G401 (cell line): Measurements from ENCODE around the gene DCUN1D3. TPM values are rescaled to one million over a fixed set of nuclear protein-coding genes. Genes with fewer than 3 reads are reported as not detected.
A peak's percentile ranks its signal among the peaks of the same experiment; 100 is the strongest.
"Not testable (repeated sequence)": the region's sequence is repeated elsewhere in the genome, so short reads cannot be mapped to it uniquely, and the experiment has no call there.

Source experiments
- DNase-seq: peaks from one replicate; pipeline ENCODE4 v3.0.0-alpha.2; 2015; ENCODE audit warnings: low spot score
- in situ Hi-C: cut with HindIII; loops from 2 replicates; pipeline ENCODE4 v1.10.0; 2016; ENCODE audit warnings: low sequenced_read_pairs, mixed read lengths
- total RNA-seq: library from RNA; depleted of rRNA; stranded (reverse); fragments of >200 nt; shearing (Covaris generic); gene quantifications from 2 replicates; pipeline ENCODE4 v1.2.3, GENCODE V29; 2014

Gene DCUN1D3
- total RNA-seq, 1 experiment from 2014 or later, result 8.6 TPM

DNA sequence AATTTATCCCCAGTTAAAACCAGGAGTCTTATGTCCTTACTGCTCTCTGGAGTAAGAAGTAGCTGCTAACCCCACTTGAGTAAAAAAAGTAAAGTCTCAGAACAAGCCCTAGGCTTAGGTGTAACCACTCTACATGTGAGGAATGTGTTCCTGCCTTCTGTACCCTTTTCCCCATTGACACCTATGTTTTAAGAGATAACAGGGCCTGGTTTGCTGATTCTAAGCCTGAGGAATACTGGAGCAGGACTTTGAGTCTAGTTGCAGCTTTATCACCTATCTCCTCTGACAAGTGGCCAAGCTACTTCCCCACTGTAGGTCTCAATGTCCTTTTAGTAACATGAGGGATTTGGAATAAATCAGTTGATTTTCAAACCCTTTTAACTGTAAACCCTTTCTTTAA is 53.6 kb downstream of the DCUN1D3 start:
- in situ Hi-C loops, result no loop called here
- no peak for DNase-seq

DNA sequence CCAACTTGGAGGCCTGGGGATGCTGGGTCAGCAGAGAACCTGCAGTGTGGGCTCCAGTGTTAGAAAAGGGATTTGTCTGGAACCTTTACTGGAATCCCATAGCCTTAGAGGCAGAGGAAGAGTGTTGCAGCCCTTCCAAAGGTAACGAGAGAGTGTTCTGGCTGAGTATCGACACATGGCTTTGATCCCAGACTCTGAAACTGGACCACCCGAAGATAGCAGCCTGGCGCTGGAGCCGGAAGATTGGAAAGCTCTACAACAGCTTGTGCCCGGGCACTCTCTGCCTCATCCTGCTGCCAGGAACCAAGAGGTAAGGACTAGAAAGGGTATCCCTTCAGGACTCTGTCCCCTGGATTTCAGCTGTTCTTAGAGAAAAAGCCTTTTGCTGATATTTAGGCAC is 54.1 kb downstream of the DCUN1D3 start:
- in situ Hi-C loops, result no loop called here
- DNase-seq, result peak; percentile 90

DNA sequence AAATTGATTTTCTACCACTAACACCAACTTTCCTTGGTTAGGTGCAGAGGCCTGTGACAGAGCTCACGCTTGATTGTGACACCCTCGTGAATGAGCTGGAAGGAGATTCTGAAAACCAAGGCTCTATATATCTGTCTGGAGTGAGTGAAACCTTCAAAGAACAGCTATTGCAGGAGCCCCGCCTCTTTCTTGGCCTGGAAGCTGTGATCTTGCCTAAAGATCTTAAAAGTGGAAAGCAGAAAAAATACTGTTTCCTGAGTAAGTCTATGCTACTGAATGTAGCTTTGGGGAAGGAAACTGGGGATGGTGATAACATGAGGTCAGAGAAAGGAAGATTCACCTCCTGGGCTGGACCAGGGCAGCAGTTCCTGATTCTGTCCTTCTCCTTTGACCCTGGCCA is 55.6 kb downstream of the DCUN1D3 start:
- no peak for DNase-seq
- in situ Hi-C loops, result no loop called here

DNA sequence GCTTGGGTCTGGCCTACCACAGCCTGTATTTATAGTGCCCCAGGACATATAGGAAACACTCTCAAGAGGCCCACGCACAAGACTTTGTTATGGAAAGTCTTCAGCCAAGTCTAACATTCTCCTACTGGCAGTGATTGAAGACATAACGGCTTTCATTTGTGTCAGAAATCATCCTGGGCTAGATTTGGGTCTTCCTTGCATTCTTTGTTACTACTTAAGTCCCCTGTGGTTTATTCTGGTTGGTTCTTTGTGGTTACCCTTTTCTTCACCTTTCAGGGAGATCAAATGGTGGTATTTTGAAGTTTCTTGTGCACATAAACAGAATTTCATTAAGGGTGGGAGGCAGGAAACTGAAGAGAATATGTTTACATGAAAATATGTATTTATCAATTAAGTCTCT is 56.1 kb downstream of the DCUN1D3 start:
- in situ Hi-C loops, result no loop called here
- no peak for DNase-seq

DNA sequence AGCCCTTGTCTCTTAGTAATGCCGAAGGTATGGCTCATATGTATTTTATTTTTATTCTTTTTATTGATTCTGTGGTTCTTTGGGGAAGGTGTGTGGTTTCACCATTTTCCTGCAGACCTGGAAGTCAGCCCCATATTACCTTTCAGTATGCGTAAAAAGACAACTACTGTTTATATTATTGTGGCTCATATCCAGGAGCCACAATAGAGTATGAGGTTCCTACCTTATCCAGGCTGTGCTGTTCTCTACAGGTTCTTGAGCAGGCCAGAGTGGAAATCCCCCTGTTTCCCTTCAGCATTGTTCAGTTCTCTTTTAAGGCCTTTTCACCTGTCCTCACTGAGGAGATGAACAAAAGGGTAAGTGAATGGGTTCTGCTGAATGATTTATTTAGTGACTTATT is 60.7 kb downstream of the DCUN1D3 start:
- in situ Hi-C loops, result no loop called here
- no peak for DNase-seq

DNA sequence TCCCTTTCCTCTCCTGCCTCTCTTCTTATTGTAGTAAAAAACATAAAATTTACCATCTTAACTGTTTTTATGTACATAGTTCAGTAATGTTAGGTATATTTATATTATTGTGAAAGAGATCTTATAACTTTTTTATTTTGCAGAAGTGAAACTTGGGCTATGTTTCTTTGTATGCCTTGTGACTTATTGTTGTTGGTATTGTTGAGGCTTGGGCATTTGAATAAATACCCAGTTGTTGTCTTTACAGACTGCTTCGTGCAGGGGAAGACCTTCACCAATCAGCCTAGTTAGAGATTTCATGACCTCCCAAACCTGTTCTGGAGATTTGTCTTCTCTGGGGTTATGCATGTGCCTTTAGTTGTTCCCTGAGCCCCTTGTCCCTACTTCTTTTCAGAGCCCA is 61.9 kb downstream of the DCUN1D3 start:
- DNase-seq, result no peak

DNA sequence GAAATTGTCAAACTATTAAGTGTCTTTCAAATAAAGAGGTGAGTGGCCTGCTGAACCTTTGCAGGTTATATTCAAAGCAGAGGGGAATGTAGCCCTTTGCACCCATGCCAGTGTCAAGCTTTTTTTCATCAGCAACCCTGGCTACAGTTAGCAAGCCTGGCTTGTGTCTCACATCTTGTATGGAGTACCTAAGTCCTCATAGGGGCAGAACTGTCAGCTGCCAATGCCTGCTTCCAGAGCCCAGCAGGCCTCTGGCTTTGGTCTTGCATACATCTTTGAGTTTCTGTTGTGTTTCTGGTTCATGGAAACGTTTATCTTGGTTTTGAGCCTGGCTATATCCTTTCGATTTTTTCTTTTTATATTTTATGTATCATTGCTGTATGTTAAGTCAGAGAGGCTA is 67.1 kb downstream of the DCUN1D3 start:
- peak; percentile 96 for DNase-seq
- in situ Hi-C loops, result no loop called here

More for the DNA sequence above, 61.9 kb downstream of the DCUN1D3 start:
- in situ Hi-C loops, result no loop called here

DNA sequence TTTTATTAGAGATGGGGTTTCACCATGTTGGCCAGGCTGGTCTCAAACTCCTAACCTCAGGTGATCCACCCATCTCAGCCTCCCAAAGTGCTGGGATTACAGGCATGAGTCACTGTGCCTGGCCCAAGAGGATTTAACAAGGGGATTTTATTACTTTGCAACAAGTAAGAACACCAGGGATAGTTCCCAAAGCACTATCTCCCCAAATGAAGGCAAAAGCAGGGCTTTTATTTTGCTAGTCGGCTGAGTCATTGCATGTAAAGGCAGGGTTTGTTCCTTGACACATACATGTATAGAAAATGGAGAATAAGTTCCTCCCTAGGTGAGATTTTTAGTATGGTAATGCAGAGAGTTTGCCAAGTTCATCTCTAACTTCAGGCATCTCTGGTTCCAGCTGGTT is 69.8 kb downstream of the DCUN1D3 start:
- DNase-seq, result no peak
- in situ Hi-C loops, result no loop called here

DNA sequence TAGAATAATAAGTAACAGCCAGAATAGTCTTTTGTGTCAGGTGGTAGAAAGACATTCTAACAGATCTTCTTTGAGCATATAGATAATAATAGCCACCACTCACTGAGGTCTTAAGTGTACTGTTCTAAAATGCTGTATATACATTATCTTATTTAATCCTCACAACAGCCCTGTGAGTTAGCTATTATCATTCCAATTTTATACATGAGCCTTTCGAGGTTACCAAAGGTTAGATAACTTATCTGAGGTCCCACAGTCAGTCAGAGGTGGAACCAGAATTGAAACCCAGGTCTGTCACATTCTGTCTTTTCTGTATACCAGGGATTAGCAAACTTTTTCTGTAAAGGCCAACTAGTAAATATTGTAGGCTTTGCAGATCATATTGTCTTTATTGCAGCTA is 70.6 kb downstream of the DCUN1D3 start:
- in situ Hi-C loops, result no loop called here
- no peak for DNase-seq

DNA sequence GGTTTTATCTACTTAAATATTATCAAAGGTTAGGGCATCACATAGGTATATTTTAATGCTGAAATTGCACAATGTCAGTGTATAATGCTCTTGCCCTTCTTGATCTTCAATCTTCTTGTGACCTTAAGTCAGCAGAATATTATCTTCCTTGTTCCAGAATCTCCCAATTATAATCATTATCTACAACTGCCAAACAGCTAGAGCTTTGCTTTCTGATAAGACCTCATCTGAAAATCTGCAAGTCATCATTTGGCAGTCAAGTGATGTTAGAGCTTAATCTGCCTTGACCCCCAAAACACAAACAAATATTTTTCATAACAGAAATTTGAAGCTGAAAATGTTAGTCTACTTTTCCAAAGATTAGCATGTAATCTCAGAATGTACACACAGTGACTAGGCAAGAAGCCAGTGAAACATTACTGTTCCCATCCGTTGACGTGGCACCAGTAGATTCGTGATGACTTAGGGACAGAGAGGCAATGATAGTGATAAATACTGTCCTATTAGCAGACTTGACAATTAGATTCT is 74.1 kb downstream of the DCUN1D3 start:
- in situ Hi-C loops, result no loop called here

DNA sequence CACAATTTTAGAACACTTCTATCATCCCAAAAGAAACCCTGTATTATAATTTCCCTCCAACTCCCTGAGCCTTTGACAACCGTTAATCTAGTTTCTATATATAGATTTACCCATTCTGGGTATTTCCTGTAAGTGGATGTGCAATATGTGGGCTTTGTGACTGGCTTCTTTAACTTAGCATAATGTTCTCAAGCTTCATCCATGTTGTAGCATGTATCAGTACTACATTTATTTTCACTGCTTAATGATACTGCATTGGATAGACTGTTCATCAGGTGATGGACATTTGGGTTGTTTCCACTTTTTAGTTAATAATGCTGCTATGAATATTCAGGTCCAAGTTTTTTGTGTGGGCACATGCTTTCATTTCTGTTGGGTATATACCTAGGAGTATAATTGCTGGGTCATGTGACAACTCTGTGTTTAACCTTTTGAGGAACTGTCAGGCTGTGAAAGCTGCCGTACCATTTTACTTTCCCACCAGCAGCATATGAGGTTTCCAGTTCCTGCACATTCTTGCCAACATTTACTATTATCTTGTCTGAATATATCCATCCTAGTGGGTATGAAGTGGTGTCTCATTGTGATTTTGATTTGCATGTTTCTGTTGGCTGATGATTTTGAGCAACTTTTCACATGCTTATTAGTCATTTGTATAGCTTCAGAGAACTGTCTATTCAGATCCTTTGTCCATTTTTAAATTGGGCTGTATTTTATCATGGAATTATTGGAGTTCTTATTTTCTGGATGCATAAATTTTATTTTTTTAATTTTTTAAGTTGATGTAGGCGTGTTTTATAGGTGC is 77.4 kb downstream of the DCUN1D3 start:
- in situ Hi-C loops, result no loop called here
- DNase-seq, result no peak

More for the DNA sequence above, 74.1 kb downstream of the DCUN1D3 start:
- DNase-seq, result no peak

DNA sequence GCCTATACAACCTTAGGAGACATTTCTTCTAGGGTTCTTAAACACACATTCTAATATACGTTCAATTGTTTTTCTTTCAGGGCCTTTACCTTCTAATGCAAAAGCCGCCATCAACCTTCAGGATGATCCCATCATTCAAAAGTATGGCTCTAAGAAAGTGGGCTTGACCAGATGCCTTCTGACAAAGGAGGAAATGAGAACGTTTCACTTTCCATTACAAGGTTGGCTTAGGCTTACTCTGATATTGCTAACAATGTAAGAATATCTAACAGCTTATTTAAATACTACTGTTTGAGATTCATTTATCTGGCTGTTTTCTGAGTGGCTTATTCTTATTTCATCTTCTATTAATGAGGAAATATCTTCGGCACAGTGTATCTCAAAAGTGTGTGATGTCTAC is 78.5 kb downstream of the DCUN1D3 start:
- in situ Hi-C loops, result no loop called here
- no peak for DNase-seq

DNA sequence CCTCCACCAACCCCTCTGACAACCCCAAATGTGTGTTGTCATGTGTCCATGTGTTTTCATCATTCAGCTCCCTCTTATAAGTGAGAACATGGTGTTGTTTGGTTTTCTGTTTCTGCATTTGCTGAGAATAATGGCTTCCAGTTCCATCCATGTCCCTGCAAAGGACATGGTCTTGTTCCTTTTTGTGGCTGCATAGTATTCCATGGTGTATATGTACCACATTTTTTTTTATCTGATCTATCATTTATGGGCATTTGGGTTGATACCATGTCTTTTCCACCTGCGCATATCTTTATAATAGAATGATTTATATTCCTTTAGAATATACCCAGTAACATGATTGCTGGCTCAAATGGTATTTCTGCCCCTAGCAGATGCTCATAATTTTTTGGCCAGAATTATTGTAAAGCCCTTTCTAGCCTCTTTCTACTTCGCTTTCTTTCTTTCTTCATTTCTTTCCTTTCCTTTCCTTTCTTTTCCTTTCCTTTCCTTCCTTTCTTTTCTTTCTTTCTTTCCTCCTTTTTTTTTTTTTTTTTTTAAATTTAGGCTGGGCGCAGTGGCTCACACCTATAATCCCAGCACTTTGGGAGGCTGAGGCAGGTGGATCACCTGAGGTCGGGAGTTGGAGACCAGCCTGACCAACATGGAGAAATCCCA is 81.1 kb downstream of the DCUN1D3 start:
- no peak for DNase-seq
- in situ Hi-C loops, result no loop called here

DNA sequence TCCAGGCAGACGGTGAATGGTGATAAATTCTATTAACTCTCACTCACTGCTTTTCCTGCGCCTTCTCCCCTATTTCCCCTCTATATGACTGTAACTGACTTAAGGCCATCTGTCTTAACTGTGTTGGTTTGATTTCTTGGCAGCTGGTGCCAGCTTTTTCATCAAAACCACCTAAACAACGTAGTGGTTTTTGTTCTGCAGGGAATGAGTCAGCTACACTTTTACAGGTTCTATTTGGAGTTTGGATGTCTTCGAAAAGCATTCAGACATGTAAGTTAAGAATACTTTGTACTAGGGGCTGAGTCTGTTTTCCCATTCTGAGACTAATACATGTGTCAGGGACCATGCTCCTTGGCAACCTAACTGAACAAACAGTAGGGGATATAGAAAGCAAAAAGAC is 85.4 kb downstream of the DCUN1D3 start:
- peak; percentile 8 for DNase-seq
- in situ Hi-C loops, result no loop called here

DNA sequence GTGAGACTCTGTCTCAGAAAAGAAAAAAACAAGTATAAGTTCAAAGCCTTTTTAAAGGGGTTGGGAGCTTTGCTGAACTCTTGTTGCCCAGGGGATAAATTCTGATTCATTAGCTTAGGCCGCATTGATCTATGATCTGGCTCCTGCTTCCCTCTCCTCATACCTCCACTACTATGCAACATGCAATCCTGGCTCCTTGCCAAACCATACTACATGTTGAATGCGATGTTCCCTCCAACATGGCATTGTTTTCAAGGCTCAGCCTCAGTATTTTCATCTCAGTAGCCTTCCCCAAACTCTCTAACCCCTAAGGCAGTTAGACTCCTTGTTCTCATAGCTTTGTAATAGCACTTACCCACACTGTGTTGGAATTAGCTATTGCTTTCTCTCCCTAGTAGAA is 87.6 kb downstream of the DCUN1D3 start:
- no peak for DNase-seq
- in situ Hi-C loops, result no loop called here

DNA sequence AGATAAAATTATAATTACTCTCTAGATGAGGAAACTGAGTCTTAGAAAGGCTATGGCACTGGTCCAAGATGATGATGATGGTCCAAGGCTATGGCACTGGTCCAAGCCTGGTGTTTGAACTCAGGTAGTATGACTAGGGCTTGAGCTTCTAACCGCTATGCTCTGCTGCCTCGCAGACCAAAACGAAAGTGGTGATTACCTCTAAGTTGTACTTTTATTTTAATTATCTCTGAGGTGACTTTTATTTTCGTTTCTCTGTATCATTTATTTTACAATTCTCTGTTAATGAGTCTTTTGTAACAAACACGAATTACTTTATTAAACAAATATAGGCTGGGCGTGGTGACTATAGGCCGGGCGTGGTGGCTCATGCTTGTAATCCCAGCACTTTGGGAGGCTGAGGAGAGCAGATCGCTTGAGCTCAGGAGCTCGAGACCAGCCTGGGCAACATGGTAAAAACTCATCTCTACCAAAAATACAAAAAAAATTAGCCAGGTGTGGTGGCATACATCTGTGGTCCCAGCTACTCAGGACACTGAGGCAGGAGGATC is 88.2 kb downstream of the DCUN1D3 start:
- in situ Hi-C loops, result no loop called here

DNA sequence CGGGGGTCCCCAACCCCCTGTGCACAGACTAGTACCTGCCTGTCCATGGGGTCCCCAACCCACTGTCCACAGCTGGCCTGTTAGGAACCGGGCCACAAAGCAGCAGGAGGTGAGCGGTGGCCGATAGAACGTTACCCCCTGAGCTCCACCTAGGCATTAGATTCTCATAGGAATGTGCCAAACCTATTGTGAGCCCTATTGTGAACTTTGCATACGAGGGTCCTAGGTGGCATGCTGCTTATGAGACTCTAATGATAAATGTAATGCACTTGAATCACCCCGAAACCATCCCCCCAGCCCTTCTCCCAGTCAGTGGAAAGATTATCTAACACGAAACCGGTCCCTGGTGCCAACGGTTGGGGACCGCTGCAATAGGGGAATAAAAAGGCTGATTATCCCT is 92.3 kb downstream of the DCUN1D3 start:
- DNase-seq, result no peak
- in situ Hi-C loops, result no loop called here

More for the DNA sequence above, 88.2 kb downstream of the DCUN1D3 start:
- no peak for DNase-seq

DNA sequence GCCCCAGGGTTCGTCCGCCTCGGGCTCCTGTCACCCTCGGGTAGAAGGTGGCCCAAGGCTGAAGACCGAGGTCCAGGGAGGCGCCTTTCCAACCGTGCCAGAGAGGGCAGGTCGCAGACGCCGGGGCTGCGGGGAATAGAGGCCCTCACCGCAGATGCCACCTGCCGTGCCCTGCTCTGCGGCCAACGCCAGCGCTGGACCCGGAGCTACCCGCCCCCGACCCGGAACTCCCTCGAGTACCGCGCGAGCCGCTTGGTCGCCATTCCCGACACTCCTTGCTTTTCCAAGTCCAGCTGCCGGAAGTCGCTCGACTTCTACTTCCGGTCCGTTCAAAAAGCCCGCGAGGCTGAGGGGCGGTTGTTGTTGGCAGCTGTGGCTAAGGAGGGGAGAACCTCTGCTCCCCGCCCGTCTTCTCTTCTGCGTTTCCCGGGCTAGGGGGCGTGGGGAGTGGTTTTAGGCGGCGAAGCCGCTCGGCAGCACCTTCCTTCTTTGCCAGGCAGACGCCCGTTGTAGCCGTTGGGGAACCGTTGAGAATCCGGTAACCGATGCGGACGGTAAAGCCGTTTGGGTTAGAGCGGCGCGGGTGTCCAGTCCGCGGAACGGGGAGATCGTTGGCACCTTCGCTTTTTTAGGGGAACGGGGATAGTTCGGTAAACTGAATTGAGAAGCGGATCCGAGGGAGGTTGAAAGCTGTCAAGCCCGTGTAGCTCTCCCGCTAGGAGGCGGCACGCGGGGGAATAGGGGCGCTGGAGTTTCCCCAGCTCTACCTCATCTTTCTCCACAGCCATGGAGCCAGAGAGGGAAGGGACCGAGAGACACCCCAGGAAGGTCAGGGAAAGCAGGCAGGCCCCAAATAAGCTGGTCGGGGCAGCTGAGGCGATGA is 93.7 kb downstream of the DCUN1D3 start, which contains the start of the genes ERI2 and REXO5:
ERI2 (minus strand) TSS at position 305 of the 883 bp plus-strand sequence; CDS start at position 263, 42 bp downstream.
REXO5 (plus strand) TSS at position 360 of the 883 bp plus-strand sequence; CDS start at position 787, 427 bp downstream.
- DNase-seq, result peak; percentile 92
- in situ Hi-C loops, result no loop called here

DNA sequence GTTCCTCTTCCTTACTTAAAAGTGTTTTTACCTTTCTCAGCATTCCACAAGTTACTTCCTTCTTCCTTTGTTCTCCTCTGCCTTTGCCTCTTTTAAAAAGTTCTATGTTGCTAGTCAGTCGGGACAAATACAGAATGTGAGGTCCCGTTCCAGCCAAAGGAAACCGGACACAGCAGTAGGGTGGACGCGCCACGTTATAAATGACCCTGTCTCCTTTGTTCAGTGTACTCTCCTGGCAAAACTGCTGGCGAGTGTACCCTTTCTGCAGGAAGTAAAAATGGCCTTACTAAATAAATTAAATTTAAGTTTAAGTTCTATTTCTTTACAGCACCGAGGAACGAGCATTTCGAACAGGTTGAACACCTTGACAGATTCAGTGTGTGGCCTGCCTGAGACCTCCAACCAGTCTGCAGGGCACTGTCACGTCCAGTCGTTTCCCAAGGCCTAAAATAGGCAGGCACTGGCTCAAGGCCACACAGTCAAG is 94.4 kb downstream of the DCUN1D3 start:
- DNase-seq, in situ Hi-C loops: not testable (repeated sequence)
